Smooth muscle cell (in vitro differentiated cells): ENCODE measurements around the gene COQ9. TPM values are rescaled to one million over a fixed set of nuclear protein-coding genes. Genes with fewer than 3 reads are reported as not detected.

Experiments
- DNase-seq: peaks from one replicate; lab custom pipeline; 2025; ENCODE audit not compliant: unreplicated experiment; lab: John Stamatoyannopoulos, UW
- H2AFZ ChIP-seq: fragments of 200-600 bp; sonication (generic); 2 replicates; pipeline ENCODE4 v1.6.0; 2016; ENCODE audit warnings: antibody characterized with exemption, low read depth, mild to moderate bottlenecking
- H3F3A ChIP-seq: fragments of 200-600 bp; sonication (generic); 2 replicates; pipeline ENCODE4 v1.6.0; 2017; ENCODE audit warnings: antibody characterized with exemption, low read depth
- H3K27ac ChIP-seq: fragments of 200-600 bp; sonication (generic); 2 replicates; pipeline ENCODE4 v1.5.1; 2016; ENCODE audit warnings: low read depth, mild to moderate bottlenecking
- H3K27me3 ChIP-seq: fragments of 200-600 bp; sonication (generic); 2 replicates; pipeline ENCODE4 v1.6.1; 2016; ENCODE audit warnings: low read depth, mild to moderate bottlenecking
- H3K36me3 ChIP-seq: fragments of 200-600 bp; sonication (generic); 2 replicates; pipeline ENCODE4 v1.5.1; 2016; ENCODE audit warnings: low read depth
- H3K4me1 ChIP-seq: fragments of 200-600 bp; sonication (generic); 2 replicates; pipeline ENCODE4 v1.5.1; 2016; ENCODE audit warnings: low read depth
- H3K4me2 ChIP-seq: fragments of 200-600 bp; sonication (generic); 2 replicates; pipeline ENCODE4 v1.6.0; 2016; ENCODE audit warnings: mild to moderate bottlenecking
- H3K4me3 ChIP-seq: fragments of 200-600 bp; sonication (generic); 2 replicates; pipeline ENCODE4 v1.5.1; 2016; ENCODE audit warnings: mild to moderate bottlenecking
- H3K79me2 ChIP-seq: fragments of 200-600 bp; sonication (generic); 2 replicates; pipeline ENCODE4 v1.6.0; 2016; ENCODE audit warnings: low read depth, mild to moderate bottlenecking
- H3K9ac ChIP-seq: fragments of 200-600 bp; sonication (generic); 2 replicates; pipeline ENCODE4 v1.6.0; 2016; ENCODE audit warnings: low read depth
- H3K9me3 ChIP-seq: fragments of 200-600 bp; sonication (generic); replicated peaks from 2 replicates; pipeline ENCODE4 v1.5.1; 2016; ENCODE audit warnings: low read depth
- H4K20me1 ChIP-seq: fragments of 200-600 bp; sonication (generic); 2 replicates; pipeline ENCODE4 v1.6.0; 2016; ENCODE audit warnings: low read depth
- WGBS: methylation state at CpG from one replicate; pipeline ENCODE4 v1.1.7; 2016; ENCODE audit warnings: low lambda C conversion rate; 5-methylcytosine and 5-hydroxymethylcytosine counted together
- polyA plus RNA-seq: library from polyadenylated mRNA; unstranded; fragments of >200 nt; fragmentation: Nextera tagmentation; extraction: Ambion mirVana; gene quantifications from 2 replicates; pipeline ENCODE4 v1.2.1, GENCODE V29; 2016
- total RNA-seq: library from RNA; depleted of rRNA; stranded (reverse); fragments of >200 nt; gene quantifications from 2 replicates; pipeline ENCODE4 v1.2.3, GENCODE V29; 2014
- TF ChIP-seq, protein P1 (sequence below): fragments of 200-600 bp; sonication (generic); IDR thresholded peaks from 2 replicates; pipeline ENCODE4 v1.5.1; 2017; ENCODE audit warnings: borderline replicate concordance, mild to moderate bottlenecking, antibody characterized with exemption; ENCODE audit not compliant: insufficient read depth, poor library complexity, severe bottlenecking

COQ9 gene
- total and polyA plus RNA-seq, 2 experiments from 2014 or later = 34.7 to 62.1 TPM

DNA sequence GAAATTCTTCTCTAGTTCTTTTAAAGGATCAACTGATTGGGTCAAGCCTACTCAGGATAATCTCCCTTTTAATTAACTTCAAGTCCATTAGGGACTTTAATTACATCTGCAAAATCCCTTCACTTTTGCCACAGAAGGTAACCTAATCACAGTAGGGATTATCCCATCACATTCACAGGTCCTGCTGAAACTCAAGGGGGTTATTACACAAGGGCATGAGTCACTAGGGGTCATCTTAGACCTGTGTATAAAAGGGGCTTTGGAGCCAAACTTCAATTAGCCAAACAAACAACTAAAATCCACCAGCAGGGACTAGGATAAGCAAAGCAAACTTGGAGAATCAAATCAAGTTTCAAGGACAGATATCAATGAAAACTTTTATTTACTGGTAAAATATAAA is 19.5 kb upstream of the COQ9 start:
- Histone ChIP-seq H4K20me1 (no peaks in the 10 kb centered on the region), H3K9ac (no peak overlapping the region), H3K79me2 (no peaks in the 10 kb centered on the region), H3K4me3 (no peak overlapping the region), H3K9me3 (no peaks in the 10 kb centered on the region), H3K36me3 (peaks cover 13% of the 10 kb centered on the region), H3F3A (no peaks in the 10 kb centered on the region), H3K4me2 (no peak overlapping the region), H3K27me3 (no peaks in the 10 kb centered on the region), H3K27ac (no peak overlapping the region), H3K4me1 (no peaks in the 10 kb centered on the region), H2AFZ (no peak overlapping the region)
- no peak for DNase-seq
- TF ChIP-seq, protein P1, sequence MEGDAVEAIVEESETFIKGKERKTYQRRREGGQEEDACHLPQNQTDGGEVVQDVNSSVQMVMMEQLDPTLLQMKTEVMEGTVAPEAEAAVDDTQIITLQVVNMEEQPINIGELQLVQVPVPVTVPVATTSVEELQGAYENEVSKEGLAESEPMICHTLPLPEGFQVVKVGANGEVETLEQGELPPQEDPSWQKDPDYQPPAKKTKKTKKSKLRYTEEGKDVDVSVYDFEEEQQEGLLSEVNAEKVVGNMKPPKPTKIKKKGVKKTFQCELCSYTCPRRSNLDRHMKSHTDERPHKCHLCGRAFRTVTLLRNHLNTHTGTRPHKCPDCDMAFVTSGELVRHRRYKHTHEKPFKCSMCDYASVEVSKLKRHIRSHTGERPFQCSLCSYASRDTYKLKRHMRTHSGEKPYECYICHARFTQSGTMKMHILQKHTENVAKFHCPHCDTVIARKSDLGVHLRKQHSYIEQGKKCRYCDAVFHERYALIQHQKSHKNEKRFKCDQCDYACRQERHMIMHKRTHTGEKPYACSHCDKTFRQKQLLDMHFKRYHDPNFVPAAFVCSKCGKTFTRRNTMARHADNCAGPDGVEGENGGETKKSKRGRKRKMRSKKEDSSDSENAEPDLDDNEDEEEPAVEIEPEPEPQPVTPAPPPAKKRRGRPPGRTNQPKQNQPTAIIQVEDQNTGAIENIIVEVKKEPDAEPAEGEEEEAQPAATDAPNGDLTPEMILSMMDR = no peak

DNA sequence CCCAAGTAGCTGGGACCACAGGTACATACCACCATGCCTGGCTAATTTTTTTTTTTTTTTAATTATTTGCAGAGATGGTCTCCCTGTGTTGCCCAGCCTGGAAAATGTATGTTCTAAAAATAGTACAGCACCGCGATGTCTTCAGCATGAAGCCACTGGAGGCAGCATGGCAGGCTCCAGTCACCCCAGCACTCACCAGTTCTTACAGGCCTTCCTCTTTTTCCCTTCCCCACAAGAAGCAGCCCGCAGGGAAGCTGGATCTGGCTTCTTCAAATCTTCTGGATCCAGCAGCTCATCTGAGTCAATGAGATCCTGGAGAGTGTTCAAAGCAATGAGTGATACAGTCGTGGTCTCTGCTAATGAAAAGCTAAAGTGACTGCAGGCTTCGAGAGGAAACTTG is 16.3 kb upstream of the COQ9 start:
- Histone ChIP-seq H3K79me2 (no peaks in the 10 kb centered on the region), H3K9me3 (no peaks in the 10 kb centered on the region), H3K9ac (no peak overlapping the region), H3F3A (no peaks in the 10 kb centered on the region), H3K4me1 (no peaks in the 10 kb centered on the region), H3K27me3 (no peaks in the 10 kb centered on the region), H3K4me3 (no peak overlapping the region), H3K27ac (no peak overlapping the region), H4K20me1 (no peaks in the 10 kb centered on the region), H3K36me3 (peaks cover 32% of the 10 kb centered on the region), H2AFZ (no peak overlapping the region), H3K4me2 (no peak overlapping the region)
- 95% methylated on average over 5 of the region's 5 CpGs for WGBS
- TF ChIP-seq, protein P1 = no peak
- DNase-seq = no peak

DNA sequence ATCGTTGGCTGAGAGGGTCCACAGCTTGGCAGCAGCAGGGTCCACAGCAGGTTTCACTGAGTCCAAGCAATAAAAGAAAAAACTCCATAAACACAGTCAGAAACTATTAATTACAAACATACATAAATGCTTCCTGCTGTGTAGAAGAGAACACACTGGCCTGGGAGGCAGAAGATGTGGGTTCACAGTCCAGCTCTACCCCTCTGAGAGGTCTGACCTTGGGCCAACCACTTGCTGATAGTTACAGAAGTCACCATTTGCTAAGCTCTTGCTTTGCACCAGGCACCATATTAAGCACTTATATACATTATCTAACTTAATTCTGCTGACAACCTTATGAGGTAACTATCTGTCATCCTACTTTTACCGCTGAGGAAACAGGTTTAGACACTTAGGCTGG is 14.8 kb upstream of the COQ9 start:
- Histone ChIP-seq H2AFZ (no peak overlapping the region), H3K27me3 (no peaks in the 10 kb centered on the region), H3F3A (no peaks in the 10 kb centered on the region), H3K9me3 (no peaks in the 10 kb centered on the region), H3K27ac (no peak overlapping the region), H3K4me1 (no peaks in the 10 kb centered on the region), H4K20me1 (no peaks in the 10 kb centered on the region), H3K79me2 (no peaks in the 10 kb centered on the region), H3K4me3 (no peak overlapping the region), H3K9ac (no peak overlapping the region), H3K36me3 (peaks cover 32% of the 10 kb centered on the region), H3K4me2 (no peak overlapping the region)
- DNase-seq = no peak
- WGBS = 95% methylated on average over 2 of the region's 2 CpGs
- TF ChIP-seq, protein P1 = no peak

DNA sequence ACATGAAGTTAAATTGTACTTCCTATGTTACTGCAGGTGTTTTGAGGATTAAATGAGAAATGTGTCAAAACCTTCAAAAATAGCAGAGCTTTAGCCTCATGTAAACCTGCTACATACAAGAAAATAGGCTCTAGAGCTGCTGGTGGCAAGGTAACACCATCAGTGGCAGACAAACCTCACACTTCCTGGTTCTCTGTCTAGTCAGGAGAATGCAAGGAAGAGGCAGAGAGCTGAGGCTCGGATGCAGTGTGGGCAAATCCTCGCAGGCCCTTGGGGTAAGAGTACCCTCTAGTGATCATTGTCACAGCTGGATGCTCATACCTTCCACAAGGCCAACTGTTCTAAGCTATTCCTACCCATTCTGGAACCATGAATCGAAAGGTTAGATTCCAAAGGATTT is 14.3 kb upstream of the COQ9 start:
- Histone ChIP-seq H3K27ac (no peak overlapping the region), H3K9ac (no peak overlapping the region), H3K4me2 (no peak overlapping the region), H3K4me3 (no peak overlapping the region), H3K79me2 (no peaks in the 10 kb centered on the region), H3K9me3 (no peaks in the 10 kb centered on the region), H3K36me3 (peaks cover 29% of the 10 kb centered on the region), H2AFZ (no peak overlapping the region), H3K4me1 (no peaks in the 10 kb centered on the region), H3K27me3 (no peaks in the 10 kb centered on the region), H4K20me1 (peaks cover 5% of the 10 kb centered on the region), H3F3A (no peaks in the 10 kb centered on the region)
- DNase-seq = no peak
- TF ChIP-seq, protein P1 = no peak
- WGBS = 92% methylated on average over 3 of the region's 3 CpGs
